ENCODE data around the gene ZFYVE28. TPM values are rescaled to one million over a fixed set of nuclear protein-coding genes. Genes with fewer than 3 reads are reported as not detected.

The ZFYVE28 gene
- total RNA-seq, 2 donors from 2014 or later, result 2.7 to 9.9 TPM

- Mint-ChIP-seq H3K9me3 (peaks cover 8 to 12% of the 10 kb centered on the region in 2 donors), H3K36me3 (peaks cover 5 to 8% of the 10 kb centered on the region in 2 donors), H3K27ac (no peak overlapping the region)
- DNase-seq (ENCODE audit: low spot score in 2 of 2), result no peak
- no peak for ATAC-seq
These were observed 88.1 kb downstream of the ZFYVE28 start for GRCh38 chr4:2330091-2331042.

GRCh38 chr4:2327579-2327978 lies 90.9 kb downstream of the ZFYVE28 start:
- Mint-ChIP-seq H3K36me3 (peaks cover 5 to 8% of the 10 kb centered on the region in 2 donors), H3K27ac (no peak overlapping the region), H3K9me3 (peaks cover 8 to 16% of the 10 kb centered on the region in 2 donors)
- ATAC-seq, result no peak
- no peak for DNase-seq (ENCODE audit: low spot score in 2 of 2)

GRCh38 chr4:2324891-2325290 lies 93.6 kb downstream of the ZFYVE28 start:
- ATAC-seq (no peak), DNase-seq (ENCODE audit: low spot score in 2 of 2) (no peak)
- Mint-ChIP-seq H3K36me3 (peaks cover 5 to 8% of the 10 kb centered on the region in 2 donors), H3K9me3 (peaks cover 8 to 16% of the 10 kb centered on the region in 2 donors), H3K27ac (no peak overlapping the region)

- ATAC-seq (no peak), DNase-seq (ENCODE audit: low spot score in 2 of 2) (no peak)
- no peak overlapping the region for H3K27ac Mint-ChIP-seq
- H3K9me3 Mint-ChIP-seq, result peaks cover 0 to 9% of the 10 kb centered on the region in 2 donors
- no peaks in the 10 kb centered on the region for H3K36me3 Mint-ChIP-seq
These were observed 95.6 kb downstream of the ZFYVE28 start for GRCh38 chr4:2322841-2323240.

- H3K9me3 Mint-ChIP-seq, result peaks cover 0 to 5% of the 10 kb centered on the region in 2 donors
- no peak overlapping the region for H3K27ac Mint-ChIP-seq
- ATAC-seq (no peak), DNase-seq (ENCODE audit: low spot score in 2 of 2) (no peak)
- no peaks in the 10 kb centered on the region for H3K36me3 Mint-ChIP-seq
These were observed 96.2 kb downstream of the ZFYVE28 start for GRCh38 chr4:2322227-2322626.

GRCh38 chr4:2321279-2322196 lies 96.9 kb downstream of the ZFYVE28 start:
- DNase-seq (ENCODE audit: low spot score in 2 of 2) (no peak), ATAC-seq (no peak)
- Mint-ChIP-seq H3K36me3 (no peaks in the 10 kb centered on the region), H3K9me3 (peaks cover 0 to 5% of the 10 kb centered on the region in 2 donors), H3K27ac (peak overlapping the region; percentile 30 to 45)

- H3K9me3 Mint-ChIP-seq, result peaks cover 0 to 5% of the 10 kb centered on the region in 2 donors
- ATAC-seq (no peak), DNase-seq (ENCODE audit: low spot score in 2 of 2) (no peak)
- no peaks in the 10 kb centered on the region for H3K36me3 Mint-ChIP-seq
- peak overlapping the region in 1 of 2 donors; percentile 45 for H3K27ac Mint-ChIP-seq
These were observed 97.7 kb downstream of the ZFYVE28 start for GRCh38 chr4:2320746-2321145.

- H3K27ac Mint-ChIP-seq, result no peak overlapping the region
These were observed 98.3 kb downstream of the ZFYVE28 start for GRCh38 chr4:2320152-2320551.

GRCh38 chr4:2318885-2319284 lies 99.6 kb downstream of the ZFYVE28 start:
- Mint-ChIP-seq H3K9me3 (peaks cover 0 to 3% of the 10 kb centered on the region in 2 donors), H3K36me3 (no peaks in the 10 kb centered on the region), H3K27ac (peak overlapping the region in 1 of 2 donors; percentile 42)
- ATAC-seq, result no peak
- no peak for DNase-seq (ENCODE audit: low spot score in 2 of 2)

More at GRCh38 chr4:2320152-2320551, 98.3 kb downstream of the ZFYVE28 start:
- no peak for DNase-seq (ENCODE audit: low spot score in 2 of 2)
- Mint-ChIP-seq H3K9me3 (peaks cover 0 to 5% of the 10 kb centered on the region in 2 donors), H3K36me3 (no peaks in the 10 kb centered on the region)
- no peak for ATAC-seq

- no peaks in the 10 kb centered on the region for H3K36me3 Mint-ChIP-seq
- no peaks in the 10 kb centered on the region for H3K9me3 Mint-ChIP-seq
- ATAC-seq (no peak), DNase-seq (ENCODE audit: low spot score in 2 of 2) (no peak)
- no peak overlapping the region for H3K27ac Mint-ChIP-seq
These were observed 100.0 kb downstream of the ZFYVE28 start for GRCh38 chr4:2318476-2318875.

- Mint-ChIP-seq H3K36me3 (no peaks in the 10 kb centered on the region), H3K27ac (no peak overlapping the region), H3K9me3 (peaks cover 6 to 7% of the 10 kb centered on the region in 2 donors)
- DNase-seq (ENCODE audit: low spot score in 2 of 2), result no peak
- ATAC-seq, result no peak
These were observed 105.1 kb downstream of the ZFYVE28 start for GRCh38 chr4:2313366-2313765.

- no peak for ATAC-seq
- H3K9me3 Mint-ChIP-seq, result peaks cover 6 to 7% of the 10 kb centered on the region in 2 donors
- no peak for DNase-seq (ENCODE audit: low spot score in 2 of 2)
These were observed 111.6 kb downstream of the ZFYVE28 start for GRCh38 chr4:2306773-2307410.

GRCh38 chr4:2305766-2306501 lies 112.5 kb downstream of the ZFYVE28 start:
- no peak for DNase-seq (ENCODE audit: low spot score in 2 of 2)
- no peaks in the 10 kb centered on the region for H3K36me3 Mint-ChIP-seq
- ATAC-seq, result no peak
- H3K27ac Mint-ChIP-seq, result no peak overlapping the region
- H3K9me3 Mint-ChIP-seq, result peaks cover 6 to 7% of the 10 kb centered on the region in 2 donors

More at GRCh38 chr4:2306773-2307410, 111.6 kb downstream of the ZFYVE28 start:
- no peaks in the 10 kb centered on the region for H3K36me3 Mint-ChIP-seq
- no peak overlapping the region for H3K27ac Mint-ChIP-seq

GRCh38 chr4:2304877-2305561 lies 113.4 kb downstream of the ZFYVE28 start:
- no peak for DNase-seq (ENCODE audit: low spot score in 2 of 2)
- Mint-ChIP-seq H3K27ac (peak overlapping the region in 1 of 2 donors; percentile 46), H3K36me3 (no peaks in the 10 kb centered on the region), H3K9me3 (peaks cover under 1 to 7% of the 10 kb centered on the region in 2 donors)
- no peak for ATAC-seq

GRCh38 chr4:2304321-2304876 lies 114.0 kb downstream of the ZFYVE28 start:
- Mint-ChIP-seq H3K36me3 (no peaks in the 10 kb centered on the region), H3K27ac (no peak overlapping the region), H3K9me3 (peaks cover 0 to 4% of the 10 kb centered on the region in 2 donors)
- DNase-seq (ENCODE audit: low spot score in 2 of 2) (no peak), ATAC-seq (no peak)
